K562 (cell line): Measurements from ENCODE around the gene S100A10.

Source experiments
- CHCHD3 ChIP-seq: fragments of 250-450 bp; sonication (Bioruptor Pico); IDR thresholded peaks from 2 replicates; pipeline ENCODE4 v2.1.2; 2022; ENCODE audit warnings: mild to moderate bottlenecking
- CTCF ChIP-seq, 3 experiments: IDR thresholded peaks in 2 of 3; conservative IDR thresholded peaks in 1 of 3; 2 replicates each; pipeline ENCODE4 v1.5.1; 2011 to 2012; ENCODE audit warnings: low read length in 3 of 3, mild to moderate bottlenecking in 3 of 3, control low read depth in 2 of 3, improper control_type of control experiment in 1 of 3, inconsistent platforms in 1 of 3, low read depth in 1 of 3, mixed read lengths in 1 of 3, moderate library complexity in 1 of 3; ENCODE audit not compliant: insufficient read depth in 2 of 3
- EP300 ChIP-seq: IDR thresholded peaks from 2 replicates; pipeline ENCODE4 v1.6.1; 2012; ENCODE audit warnings: low read length, improper control_type of control experiment
- MYC ChIP-seq, 2 experiments: fragments of 250-450 bp in 1 of 2; sonication (Bioruptor Pico) in 1 of 2; IDR thresholded peaks; 2 replicates each; pipeline versions ENCODE4 v1.5.1 to v1.6.1; 2012 to 2021; ENCODE audit warnings: low read depth in 2 of 2, borderline replicate concordance in 1 of 2, improper control_type of control experiment in 1 of 2, low read length in 1 of 2, mild to moderate bottlenecking in 1 of 2, moderate library complexity in 1 of 2
- POLR2A ChIP-seq: fragments of 450-650 bp; conservative IDR thresholded peaks from 2 replicates; pipeline ENCODE4 v1.6.1; 2016
- ZBTB26 ChIP-seq: fragments of 450-650 bp; formaldehyde crosslinking; IDR thresholded peaks from 2 replicates; pipeline ENCODE4 v1.4.0; 2022; ENCODE audit warnings: missing genetic modification characterization
- ZBTB8A ChIP-seq: fragments of 450-650 bp; IDR thresholded peaks from 2 replicates; pipeline ENCODE4 v1.6.1; 2018; ENCODE audit warnings: mild to moderate bottlenecking, moderate library complexity; ENCODE audit not compliant: partially characterized antibody
- ZNF253 ChIP-seq: fragments of 250-450 bp; sonication (Bioruptor Pico); conservative IDR thresholded peaks from 2 replicates; pipeline ENCODE4 v1.6.1; 2021; ENCODE audit warnings: mild to moderate bottlenecking
- ZNF282 ChIP-seq: sonication (generic); formaldehyde crosslinking; IDR thresholded peaks from 2 replicates; pipeline ENCODE4 v1.8.1; 2023; ENCODE audit warnings: missing genetic modification reagents
- ZNF318 ChIP-seq, 2 experiments: fragments of 450-650 bp; IDR thresholded peaks; 2 replicates each; pipeline ENCODE4 v1.6.1; 2016; ENCODE audit warnings: mild to moderate bottlenecking in 2 of 2, borderline replicate concordance in 1 of 2, low read depth in 1 of 2, moderate library complexity in 1 of 2
- ZZZ3 ChIP-seq: fragments of 450-650 bp; IDR thresholded peaks from 2 replicates; pipeline ENCODE4 v1.6.1; 2016; ENCODE audit warnings: antibody characterized with exemption, mild to moderate bottlenecking, moderate library complexity

- TF ChIP-seq ZNF318 (IDR thresholded peaks at IDR 0.05; ENCODE audit: borderline replicate concordance in 1 of 2, low read depth in 1 of 2): no peak
- no peak for TF ChIP-seq CTCF (IDR thresholded peaks at IDR 0.05 in 2 of 3, conservative IDR thresholded peaks at IDR 0.05 in 1 of 3; ENCODE audit: insufficient read depth in 2 of 3, low read depth in 1 of 3, low read length in 3 of 3)
- no peak for TF ChIP-seq ZBTB8A
- no peak for TF ChIP-seq ZZZ3
- no peak for TF ChIP-seq ZNF282 (CRISPR knock-in tag)
- no peak for TF ChIP-seq MYC (IDR thresholded peaks at IDR 0.05; ENCODE audit: low read depth, low read length)
- no peak for TF ChIP-seq MYC (CRISPR knock-in tag; IDR thresholded peaks at IDR 0.05; ENCODE audit: borderline replicate concordance, low read depth)
- no peak for TF ChIP-seq EP300
- TF ChIP-seq POLR2A: no peak
- TF ChIP-seq ZNF253 (CRISPR knock-in tag): no peak
- no peak for TF ChIP-seq ZBTB26 (CRISPR knock-in tag)
- no peak for TF ChIP-seq CHCHD3 (CRISPR knock-in tag)
These were observed 27.2 kb upstream of the S100A10 start for GRCh38 chr1:152020849-152021248.
